Fibroblast of lung (primary cell): ENCODE measurements around the gene CLDN9.
A peak's percentile ranks its signal among the peaks of the same experiment; 100 is the strongest.

Experiments used
- EZH2 ChIP-seq: IDR thresholded peaks from 2 replicates; pipeline ENCODE4 v1.5.1; 2012; ENCODE audit warnings: low read length, control low read depth, mild to moderate bottlenecking; ENCODE audit errors: missing control alignments
- TF ChIP-seq, protein P1 (sequence below), 2 donors: IDR thresholded peaks in 1 of 2; conservative IDR thresholded peaks in 1 of 2; 1 replicate in 1 of 2; 2 replicates in 1 of 2; pipeline ENCODE4 v1.5.1; 2011 to 2012; ENCODE audit warnings: low read length in 2 of 2, control low read depth in 1 of 2, inconsistent platforms in 1 of 2, low read depth in 1 of 2, mild to moderate bottlenecking in 1 of 2

DNA sequence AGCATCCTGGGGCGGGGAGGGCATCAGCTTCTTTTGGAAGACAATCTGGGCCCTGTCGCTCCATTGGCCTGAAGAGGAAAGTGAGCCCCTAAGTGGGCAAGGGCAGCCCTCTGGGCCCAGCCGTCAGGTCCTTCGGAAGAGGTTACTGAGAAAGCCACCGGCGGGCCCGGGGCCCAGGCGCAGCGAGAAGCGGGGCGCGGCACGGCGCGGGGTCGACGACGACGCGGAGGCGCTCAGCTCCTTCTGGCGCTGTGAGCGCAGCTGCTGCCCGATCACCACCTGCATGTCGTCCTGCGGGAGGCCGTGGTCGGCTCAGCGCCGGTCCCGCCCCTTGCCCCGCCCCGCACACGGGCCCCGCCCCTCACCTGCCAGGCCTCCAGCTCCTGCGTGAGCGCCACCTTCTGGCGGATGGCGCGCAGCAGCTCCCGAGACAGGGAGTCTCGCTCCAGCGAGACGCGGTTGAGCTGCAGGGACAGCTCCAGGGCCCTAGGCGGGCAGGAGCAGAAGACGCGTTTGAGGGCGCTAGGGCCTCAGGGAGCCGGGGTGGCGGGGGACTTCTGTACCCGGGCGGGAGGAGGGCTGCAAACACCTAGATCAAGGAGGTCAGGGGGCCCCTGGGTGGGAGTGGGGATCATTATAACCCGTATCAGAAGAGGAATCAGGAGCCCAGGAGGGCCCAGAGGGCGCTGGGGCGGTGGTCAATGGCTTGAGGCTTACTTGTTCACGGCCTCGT, 15.4 kb downstream of the CLDN9 start:
- no peak for TF ChIP-seq EZH2
- TF ChIP-seq, protein P1, sequence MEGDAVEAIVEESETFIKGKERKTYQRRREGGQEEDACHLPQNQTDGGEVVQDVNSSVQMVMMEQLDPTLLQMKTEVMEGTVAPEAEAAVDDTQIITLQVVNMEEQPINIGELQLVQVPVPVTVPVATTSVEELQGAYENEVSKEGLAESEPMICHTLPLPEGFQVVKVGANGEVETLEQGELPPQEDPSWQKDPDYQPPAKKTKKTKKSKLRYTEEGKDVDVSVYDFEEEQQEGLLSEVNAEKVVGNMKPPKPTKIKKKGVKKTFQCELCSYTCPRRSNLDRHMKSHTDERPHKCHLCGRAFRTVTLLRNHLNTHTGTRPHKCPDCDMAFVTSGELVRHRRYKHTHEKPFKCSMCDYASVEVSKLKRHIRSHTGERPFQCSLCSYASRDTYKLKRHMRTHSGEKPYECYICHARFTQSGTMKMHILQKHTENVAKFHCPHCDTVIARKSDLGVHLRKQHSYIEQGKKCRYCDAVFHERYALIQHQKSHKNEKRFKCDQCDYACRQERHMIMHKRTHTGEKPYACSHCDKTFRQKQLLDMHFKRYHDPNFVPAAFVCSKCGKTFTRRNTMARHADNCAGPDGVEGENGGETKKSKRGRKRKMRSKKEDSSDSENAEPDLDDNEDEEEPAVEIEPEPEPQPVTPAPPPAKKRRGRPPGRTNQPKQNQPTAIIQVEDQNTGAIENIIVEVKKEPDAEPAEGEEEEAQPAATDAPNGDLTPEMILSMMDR (conservative IDR thresholded peaks at IDR 0.05 in 1 of 2, IDR thresholded peaks at IDR 0.05 in 1 of 2; ENCODE audit: low read depth in 1 of 2, low read length in 2 of 2) = peak; percentile 24 to 57
